Activated CD8-positive, alpha-beta memory T cell treated with anti-CD3 and anti-CD28 coated beads, Interleukin-2, amount 50 U/mL, for 24 hours (primary cell): ENCODE data around the gene CD200R1.
"Not testable (repeated sequence)": the region's sequence is repeated elsewhere in the genome, so short reads cannot be mapped to it uniquely, and the experiment has no call there.

ENCODE experiments used
- DNase-seq: peaks from one replicate; pipeline ENCODE4 v3.0.0-alpha.2; 2020; ENCODE audit errors: extremely low read depth

CD200R1 gene

GRCh38 chr3:112974178-112974517, 755 bp downstream of the CD200R1 start:
- DNase-seq: no peak

GRCh38 chr3:112973325-112974177, 1.4 kb downstream of the CD200R1 start:
- DNase-seq: peak; percentile 28

- no peak for DNase-seq
These were observed 2.7 kb downstream of the CD200R1 start for GRCh38 chr3:112972158-112972557.

- no peak for DNase-seq
These were observed 7.1 kb downstream of the CD200R1 start for GRCh38 chr3:112967828-112968227.

- no peak for DNase-seq
These were observed 7.5 kb downstream of the CD200R1 start for GRCh38 chr3:112967425-112967824.

GRCh38 chr3:112966633-112967032, 8.3 kb downstream of the CD200R1 start:
- no peak for DNase-seq

- no peak for DNase-seq
These were observed 9.2 kb downstream of the CD200R1 start for GRCh38 chr3:112965656-112966055.

- no peak for DNase-seq
These were observed 11.2 kb downstream of the CD200R1 start for GRCh38 chr3:112963683-112964082.

- DNase-seq: no peak
These were observed 15.9 kb downstream of the CD200R1 start for GRCh38 chr3:112958811-112959560.

- DNase-seq: no peak
These were observed 18.6 kb downstream of the CD200R1 start for GRCh38 chr3:112956351-112956750.

GRCh38 chr3:112948346-112948838, 26.5 kb downstream of the CD200R1 start:
- no peak for DNase-seq

GRCh38 chr3:112931736-112932521, 43.0 kb downstream of the CD200R1 start:
- DNase-seq: no peak

- DNase-seq: no peak
These were observed 44.1 kb downstream of the CD200R1 start for GRCh38 chr3:112930771-112931170.

GRCh38 chr3:112925969-112926368, 48.9 kb downstream of the CD200R1 start:
- DNase-seq: no peak

GRCh38 chr3:112925560-112925959, 49.3 kb downstream of the CD200R1 start:
- no peak for DNase-seq

- DNase-seq: not testable (repeated sequence)
These were observed 55.4 kb downstream of the CD200R1 start for GRCh38 chr3:112919541-112919940.

- DNase-seq: no peak
These were observed 66.7 kb downstream of the CD200R1 start for GRCh38 chr3:112908252-112908651.

GRCh38 chr3:112904786-112905185, 70.1 kb downstream of the CD200R1 start:
- no peak for DNase-seq

- DNase-seq: no peak
These were observed 74.8 kb downstream of the CD200R1 start for GRCh38 chr3:112900113-112900512.

- no peak for DNase-seq
These were observed 77.1 kb downstream of the CD200R1 start for GRCh38 chr3:112897791-112898190.

- no peak for DNase-seq
These were observed 80.6 kb downstream of the CD200R1 start for GRCh38 chr3:112894258-112894657.

- no peak for DNase-seq
These were observed 85.5 kb downstream of the CD200R1 start for GRCh38 chr3:112889357-112889756.
